Activated CD8-positive, alpha-beta T cell treated with anti-CD3 and anti-CD28 coated beads, Interleukin-2, amount 10 ng/mL, durations not matched to agents 7 days and 5 days (primary cell): ENCODE data around the gene NDUFS7. TPM values are rescaled to one million over a fixed set of nuclear protein-coding genes. Genes with fewer than 3 reads are reported as not detected.

ENCODE experiments used
- ATAC-seq: fragments of 150-1000 bp; cut with Tn5 transposase; one replicate; pipeline ENCODE4 v1.10.0; 2021; ENCODE audit warnings: moderate library complexity
- CTCF ChIA-PET: fragments of 350-600 bp; sonication (Branson Sonifier 250); formaldehyde crosslinking; loops from one replicate; lab custom pipeline; 2021; ENCODE audit warnings: antibody characterized with exemption; lab: Charles Lee
- POLR2A ChIA-PET: fragments of 350-600 bp; sonication (Branson Sonifier 250); formaldehyde crosslinking; loops from one replicate; lab custom pipeline; 2021; ENCODE audit warnings: antibody characterized with exemption; lab: Charles Lee
- DNase-seq: peaks from one replicate; pipeline ENCODE4 v3.0.0-alpha.2; 2020
- H3K27ac Mint-ChIP-seq: one replicate; pipeline ENCODE4 v1.8.0; 2021; ENCODE audit warnings: mild to moderate bottlenecking, mixed read lengths
- H3K27me3 Mint-ChIP-seq: one replicate; pipeline ENCODE4 v1.8.0; 2021; ENCODE audit warnings: low read depth, mixed read lengths
- H3K36me3 Mint-ChIP-seq: one replicate; pipeline ENCODE4 v1.8.0; 2021; ENCODE audit warnings: low read depth, mixed read lengths
- H3K4me1 Mint-ChIP-seq: one replicate; pipeline ENCODE4 v1.8.0; 2021; ENCODE audit warnings: low read depth, mixed read lengths
- H3K4me3 Mint-ChIP-seq: one replicate; pipeline ENCODE4 v1.8.0; 2021; ENCODE audit warnings: mild to moderate bottlenecking, mixed read lengths
- H3K9me3 Mint-ChIP-seq: one replicate; pipeline ENCODE4 v1.8.0; 2022; ENCODE audit warnings: mixed read lengths; ENCODE audit not compliant: insufficient read depth
- total RNA-seq, 2 experiments: library from RNA; stranded (reverse); gene quantifications; one replicate each; pipeline ENCODE4 v1.2.3, GENCODE V29; 2021

Gene NDUFS7
- total RNA-seq, 2 experiments from 2014 or later = 122 to 127 TPM

DNA sequence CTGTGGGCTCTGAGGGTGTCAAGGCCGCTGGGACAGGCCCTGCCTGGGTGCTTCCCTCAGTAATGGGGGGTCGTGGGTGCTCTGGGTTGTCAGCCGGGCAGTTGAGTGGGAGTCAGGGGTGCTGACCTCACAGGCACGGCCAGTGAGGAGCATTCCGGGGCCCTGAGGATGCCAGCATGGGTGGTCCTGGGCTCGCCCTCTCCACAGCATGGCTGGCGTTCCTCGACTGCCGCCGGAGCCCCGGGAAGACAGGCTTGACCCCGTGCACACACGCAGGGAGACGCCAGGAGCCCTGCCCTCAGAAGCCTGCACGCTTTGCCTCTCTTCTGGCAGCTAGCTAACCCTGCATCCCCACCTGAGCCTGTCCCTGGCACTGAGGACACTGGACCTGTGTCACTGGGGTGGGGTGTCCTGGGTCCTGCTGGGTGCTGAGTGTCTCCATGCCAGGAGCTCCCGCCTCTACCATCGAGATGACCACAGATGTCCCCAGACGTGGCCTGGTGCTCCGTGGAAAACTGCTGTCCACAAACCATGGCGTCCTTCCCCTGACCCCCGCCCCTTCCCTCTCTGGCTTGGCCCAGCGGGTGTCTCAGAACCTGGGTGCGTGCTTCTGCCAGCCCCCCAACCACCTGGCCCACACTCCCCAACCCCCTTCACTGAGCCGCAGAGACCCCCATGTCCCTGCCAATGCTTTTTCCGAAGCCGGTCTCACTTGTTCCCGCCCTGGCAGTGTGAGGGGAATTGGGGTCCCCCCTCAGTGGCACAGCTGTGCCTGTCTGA lies 4.4 kb upstream of the NDUFS7 start:
- no peaks in the 10 kb centered on the region for H3K9me3 Mint-ChIP-seq
- peaks cover 3% of the 10 kb centered on the region for H3K27me3 Mint-ChIP-seq
- H3K4me3 Mint-ChIP-seq = no peak overlapping the region
- no peak for ATAC-seq
- POLR2A ChIA-PET = no interaction called here
- peaks cover 13% of the 10 kb centered on the region for H3K36me3 Mint-ChIP-seq
- no peak for DNase-seq
- no peak overlapping the region for H3K27ac Mint-ChIP-seq
- H3K4me1 Mint-ChIP-seq = peaks cover 9% of the 10 kb centered on the region
- CTCF ChIA-PET = no interaction called here

DNA sequence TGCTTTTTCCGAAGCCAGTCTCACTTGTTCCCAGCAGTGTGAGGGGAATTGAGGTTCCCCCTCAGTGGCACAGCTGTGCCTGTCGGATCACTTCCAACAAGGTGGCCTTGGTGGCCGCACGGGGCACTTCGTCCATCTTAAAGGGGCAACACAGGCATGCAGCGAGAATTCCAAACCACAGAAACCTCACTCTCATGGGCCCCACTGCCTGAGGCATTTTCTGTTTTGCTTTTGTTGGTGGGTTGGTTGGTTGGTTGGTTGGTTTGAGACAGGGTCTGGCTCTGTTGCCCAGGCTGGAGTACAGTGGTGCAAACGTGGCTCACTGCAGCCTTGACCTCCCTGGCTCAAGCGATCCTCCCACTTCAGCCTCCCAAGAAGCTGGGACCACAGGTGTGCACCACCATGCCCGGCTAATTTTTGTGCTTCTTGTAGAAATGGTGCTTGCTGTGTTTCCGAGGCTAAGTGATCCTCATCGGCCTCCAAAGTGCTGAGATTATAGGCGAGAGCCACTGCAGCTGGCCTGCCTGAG lies 3.7 kb upstream of the NDUFS7 start:
- DNase-seq (no peak), ATAC-seq (no peak)
- CTCF ChIA-PET = interaction anchor here (1.3 kb wide), 1 partner anchor 100 kb away, joined by 3 read pairs; no protein-coding TSS in a partner anchor
- no peak overlapping the region for H3K4me3 Mint-ChIP-seq
- peaks cover 11% of the 10 kb centered on the region for H3K36me3 Mint-ChIP-seq
- no peaks in the 10 kb centered on the region for H3K9me3 Mint-ChIP-seq
- H3K4me1 Mint-ChIP-seq = peaks cover 16% of the 10 kb centered on the region
- POLR2A ChIA-PET = no interaction called here
- H3K27ac Mint-ChIP-seq = no peak overlapping the region
- H3K27me3 Mint-ChIP-seq = peaks cover 3% of the 10 kb centered on the region

DNA sequence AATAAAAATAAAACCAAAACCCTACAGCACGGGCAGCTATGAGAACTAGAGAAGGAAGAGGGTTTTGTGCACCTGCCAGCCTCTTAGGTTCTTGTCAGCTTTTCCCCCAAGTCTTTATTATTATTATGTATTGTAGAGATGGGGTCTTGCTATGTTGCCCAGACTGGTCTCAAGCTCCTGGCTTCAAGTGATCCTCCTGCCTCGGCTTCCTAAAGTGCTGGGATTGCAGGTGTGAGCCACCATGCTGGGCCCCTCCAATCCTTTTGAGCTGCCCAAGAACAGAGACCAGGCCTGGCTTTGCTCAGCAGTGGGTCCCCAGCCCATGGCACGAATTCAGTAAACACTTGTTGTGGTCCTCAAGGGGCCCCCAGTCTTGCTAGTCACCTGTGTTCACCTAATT lies 1.5 kb upstream of the NDUFS7 start:
- POLR2A ChIA-PET = interaction anchor here (1.2 to 1.5 kb wide), 2 partner anchors 15 to 113 kb away, joined by 4 to 6 read pairs; partner anchors contain the start of gene CIRBP
- Mint-ChIP-seq H3K36me3 (peaks cover 16% of the 10 kb centered on the region), H3K9me3 (no peaks in the 10 kb centered on the region), H3K4me3 (no peak overlapping the region), H3K27ac (no peak overlapping the region), H3K27me3 (peaks cover 3% of the 10 kb centered on the region), H3K4me1 (peaks cover 22% of the 10 kb centered on the region)
- CTCF ChIA-PET = interaction anchor here (0.8 to 2.2 kb wide), 4 partner anchors 10 to 103 kb away, joined by 3 to 7 read pairs (median 4); no protein-coding TSS in a partner anchor
- DNase-seq (no peak), ATAC-seq (no peak)

DNA sequence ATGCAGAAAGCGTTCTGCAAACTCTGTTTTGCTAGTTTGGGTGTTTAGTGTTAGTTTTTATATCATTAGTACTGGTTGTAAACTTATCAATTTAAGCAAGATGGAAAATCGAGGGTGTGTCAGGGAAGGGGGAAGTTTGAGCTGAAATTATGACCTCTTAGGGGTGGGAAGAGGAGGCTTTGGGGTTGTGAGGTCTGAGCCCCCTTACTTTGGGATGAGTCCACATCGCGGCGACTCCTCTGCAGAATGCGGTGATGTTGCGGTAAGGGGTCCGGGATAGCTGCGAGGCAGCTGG lies 743 bp upstream of the NDUFS7 start:
- POLR2A ChIA-PET = interaction anchor here (0.7 to 1.5 kb wide), 6 partner anchors 10 to 114 kb away, joined by 3 to 6 read pairs (median 4); partner anchors contain the start of genes CIRBP and FAM174C
- no peaks in the 10 kb centered on the region for H3K9me3 Mint-ChIP-seq
- peak overlapping the region; percentile 98 for H3K27ac Mint-ChIP-seq
- peak overlapping the region; percentile 89 for H3K4me3 Mint-ChIP-seq
- no peak for DNase-seq
- no peak for ATAC-seq
- CTCF ChIA-PET = interaction anchor here (0.6 to 2.2 kb wide), 6 partner anchors 10 to 108 kb away, joined by 3 to 7 read pairs (median 4); partner anchors contain the start of gene FAM174C
- H3K36me3 Mint-ChIP-seq = peaks cover 16% of the 10 kb centered on the region
- H3K27me3 Mint-ChIP-seq = peaks cover 3% of the 10 kb centered on the region
- peaks cover 22% of the 10 kb centered on the region for H3K4me1 Mint-ChIP-seq

GRCh38 chr19:1384085-1384462 lies 367 bp downstream of the NDUFS7 start:
- Mint-ChIP-seq H3K27ac (peak overlapping the region; percentile 62), H3K9me3 (no peaks in the 10 kb centered on the region), H3K4me3 (peak overlapping the region; percentile 89), H3K36me3 (peaks cover 23% of the 10 kb centered on the region), H3K4me1 (peaks cover 22% of the 10 kb centered on the region), H3K27me3 (peaks cover 3% of the 10 kb centered on the region)
- ChIA-PET CTCF (no interaction called here), POLR2A (interaction anchor here (0.7 kb wide), 1 partner anchor 13 kb away, joined by 3 read pairs; no protein-coding TSS in a partner anchor)
- DNase-seq = no peak
- peak; percentile 3 for ATAC-seq

- Mint-ChIP-seq H3K27ac (peak overlapping the region; percentile 62), H3K36me3 (peaks cover 27% of the 10 kb centered on the region), H3K4me3 (peak overlapping the region; percentile 89), H3K9me3 (no peaks in the 10 kb centered on the region), H3K4me1 (peaks cover 22% of the 10 kb centered on the region), H3K27me3 (peaks cover 3% of the 10 kb centered on the region)
- DNase-seq = no peak
- ATAC-seq = no peak
- CTCF ChIA-PET = interaction anchor here (1.3 kb wide), 2 partner anchors 18 to 140 kb away, joined by 3 read pairs; no protein-coding TSS in a partner anchor
- POLR2A ChIA-PET = interaction anchor here (0.7 kb wide), 1 partner anchor 12 kb away, joined by 3 read pairs; no protein-coding TSS in a partner anchor
Observed at GRCh38 chr19:1384478-1385110, 887 bp downstream of the NDUFS7 start.

DNA sequence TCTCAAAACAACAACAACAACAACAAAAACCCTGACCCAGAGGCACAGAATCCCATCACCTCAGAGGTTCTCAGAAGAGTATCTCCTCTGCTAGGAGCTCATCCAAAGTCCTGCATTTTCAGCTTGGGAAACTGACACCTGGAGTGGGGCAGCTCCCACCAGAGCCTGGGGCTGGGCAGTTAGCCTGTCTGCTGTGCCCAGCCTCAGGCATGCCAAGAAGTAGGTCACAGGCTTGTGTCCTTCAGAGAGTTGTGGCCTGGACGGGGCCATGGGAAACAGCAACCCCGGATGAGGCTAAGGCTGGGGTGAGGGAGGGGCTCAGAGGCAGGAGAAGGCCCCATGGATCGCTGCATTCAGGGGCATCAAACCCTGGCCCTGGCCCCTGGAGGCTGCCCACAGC lies 2.1 kb downstream of the NDUFS7 start:
- H3K9me3 Mint-ChIP-seq = no peaks in the 10 kb centered on the region
- CTCF ChIA-PET = interaction anchor here (1.2 to 1.3 kb wide), 3 partner anchors 17 to 141 kb away, joined by 3 read pairs; no protein-coding TSS in a partner anchor
- H3K4me3 Mint-ChIP-seq = no peak overlapping the region
- DNase-seq (no peak), ATAC-seq (no peak)
- peaks cover 22% of the 10 kb centered on the region for H3K4me1 Mint-ChIP-seq
- peaks cover 3% of the 10 kb centered on the region for H3K27me3 Mint-ChIP-seq
- POLR2A ChIA-PET = interaction anchor here (0.6 kb wide), 2 partner anchors 22 to 39 kb away, joined by 3 read pairs; no protein-coding TSS in a partner anchor
- H3K27ac Mint-ChIP-seq = no peak overlapping the region
- peaks cover 34% of the 10 kb centered on the region for H3K36me3 Mint-ChIP-seq

GRCh38 chr19:1386945-1387683 lies 3.4 kb downstream of the NDUFS7 start:
- peaks cover 3% of the 10 kb centered on the region for H3K27me3 Mint-ChIP-seq
- ChIA-PET CTCF (no interaction called here), POLR2A (no interaction called here)
- H3K4me3 Mint-ChIP-seq = no peak overlapping the region
- ATAC-seq = no peak
- DNase-seq = no peak
- H3K27ac Mint-ChIP-seq = no peak overlapping the region
- no peaks in the 10 kb centered on the region for H3K9me3 Mint-ChIP-seq
- H3K36me3 Mint-ChIP-seq = peaks cover 39% of the 10 kb centered on the region
- H3K4me1 Mint-ChIP-seq = peaks cover 22% of the 10 kb centered on the region

DNA sequence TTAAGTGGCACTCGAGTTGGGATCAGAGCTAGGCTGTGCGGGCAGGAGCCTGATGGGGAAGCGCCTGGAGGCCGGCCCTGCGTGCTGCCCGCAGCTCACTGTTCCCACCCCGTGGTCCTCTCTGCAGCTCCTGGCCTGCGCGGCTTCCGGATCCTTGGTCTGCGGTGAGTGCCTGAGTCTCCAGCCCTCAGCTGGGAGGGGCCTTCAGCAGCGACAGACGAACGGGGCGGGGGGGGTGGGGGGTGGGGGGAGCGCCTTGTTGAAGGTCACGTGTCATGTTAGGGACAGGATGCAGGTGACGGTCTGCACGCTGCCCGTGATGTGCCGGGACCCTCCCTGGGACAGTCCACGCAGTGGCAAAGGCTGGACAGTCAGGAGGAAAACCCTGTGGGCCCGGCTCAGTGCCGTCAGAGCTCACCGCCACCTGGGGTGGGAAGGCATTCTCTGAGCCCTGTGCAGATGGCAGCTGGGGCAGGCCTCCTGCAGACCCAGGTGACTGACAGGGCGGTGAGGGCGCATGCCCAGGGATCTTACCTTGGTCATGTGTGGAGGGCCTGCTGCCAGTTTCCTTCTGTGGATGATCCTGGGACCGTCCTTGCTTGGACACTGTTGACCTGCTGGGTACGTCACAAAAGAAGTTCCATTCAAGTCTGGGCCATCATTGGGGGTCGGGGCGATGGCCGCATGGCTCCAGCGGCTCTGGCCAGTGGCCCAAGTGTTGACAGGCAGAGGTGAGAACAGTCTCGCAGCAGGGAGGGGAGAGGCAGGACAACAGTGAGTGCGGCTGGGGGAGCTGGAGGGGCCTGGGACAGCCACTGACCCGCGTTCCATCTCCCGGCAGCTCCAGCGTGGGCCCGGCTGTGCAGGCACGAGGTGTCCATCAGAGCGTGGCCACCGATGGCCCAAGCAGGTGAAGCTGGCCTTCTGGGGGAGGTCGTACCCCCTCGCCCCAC lies 4.3 kb downstream of the NDUFS7 start:
- H3K36me3 Mint-ChIP-seq = peaks cover 41% of the 10 kb centered on the region
- no peak overlapping the region for H3K4me3 Mint-ChIP-seq
- peaks cover 3% of the 10 kb centered on the region for H3K27me3 Mint-ChIP-seq
- no peak for DNase-seq
- ChIA-PET POLR2A (no interaction called here), CTCF (no interaction called here)
- no peaks in the 10 kb centered on the region for H3K9me3 Mint-ChIP-seq
- H3K4me1 Mint-ChIP-seq = peaks cover 19% of the 10 kb centered on the region
- no peak for ATAC-seq
- H3K27ac Mint-ChIP-seq = no peak overlapping the region

DNA sequence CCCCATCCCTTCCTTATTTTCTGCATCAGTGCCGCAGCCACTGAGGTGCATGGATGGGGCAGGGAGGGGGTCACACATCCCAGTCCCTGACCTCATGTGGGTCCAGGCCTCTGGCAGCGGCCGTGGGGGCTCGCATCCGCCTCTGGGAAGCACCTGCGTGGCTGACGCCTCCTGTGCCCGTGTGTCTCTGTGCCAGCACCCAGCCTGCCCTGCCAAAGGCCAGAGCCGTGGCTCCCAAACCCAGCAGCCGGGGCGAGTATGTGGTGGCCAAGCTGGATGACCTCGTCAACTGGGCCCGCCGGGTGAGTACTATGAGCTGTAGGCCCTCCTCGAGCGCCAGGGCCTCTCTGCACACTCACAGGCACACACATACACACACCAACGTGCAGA lies 4.9 kb downstream of the NDUFS7 start:
- POLR2A ChIA-PET = no interaction called here
- Mint-ChIP-seq H3K9me3 (no peaks in the 10 kb centered on the region), H3K4me1 (peaks cover 13% of the 10 kb centered on the region), H3K4me3 (no peak overlapping the region), H3K27ac (no peak overlapping the region), H3K27me3 (no peaks in the 10 kb centered on the region), H3K36me3 (peaks cover 34% of the 10 kb centered on the region)
- CTCF ChIA-PET = no interaction called here
- no peak for DNase-seq
- ATAC-seq = no peak
